22Rv1 (cell line): Measurements from ENCODE around the gene AMOT.

Source experiments
- CTCF ChIP-seq: fragments of 450-650 bp; IDR thresholded peaks from 2 replicates; pipeline ENCODE4 v1.5.1; 2017; ENCODE audit warnings: mild to moderate bottlenecking
- ZFX ChIP-seq: fragments of 450-650 bp; IDR thresholded peaks from 2 replicates; pipeline ENCODE4 v1.6.1; 2017; ENCODE audit warnings: antibody characterized with exemption, borderline replicate concordance

GRCh38 chrX:112841820-112842157 is 1.2 kb upstream of the AMOT start:
- TF ChIP-seq CTCF (no peak), ZFX (no peak)
